SK-N-SH (cell line): ENCODE data around the gene SLC35C1.

Experiments
- GABPA ChIP-seq: IDR thresholded peaks from 2 replicates; pipeline ENCODE4 v1.4.0; 2012; ENCODE audit warnings: low read depth, mild to moderate bottlenecking
- NFIC ChIP-seq: IDR thresholded peaks from 2 replicates; pipeline ENCODE4 v1.4.0; 2012; ENCODE audit warnings: borderline replicate concordance
- NRF1 ChIP-seq: IDR thresholded peaks from 2 replicates; pipeline ENCODE4 v1.6.1; 2012; ENCODE audit warnings: low read depth, mild to moderate bottlenecking, low read length
- RAD21 ChIP-seq: IDR thresholded peaks from 2 replicates; pipeline ENCODE4 v1.6.1; 2012; ENCODE audit warnings: mild to moderate bottlenecking, low read length
- YY1 ChIP-seq: IDR thresholded peaks from 2 replicates; pipeline ENCODE4 v1.4.0; 2012; ENCODE audit warnings: low read depth, mild to moderate bottlenecking
- TF ChIP-seq, protein P1 (sequence below): fragments of 200-600 bp; sonication (generic); IDR thresholded peaks from 2 replicates; pipeline ENCODE4 v1.6.1; 2017; ENCODE audit warnings: antibody characterized with exemption, mild to moderate bottlenecking, moderate library complexity
- TF ChIP-seq, protein P2 (sequence below): fragments of 150-350 bp; IDR thresholded peaks from 2 replicates; pipeline ENCODE4 v1.6.1; 2017; ENCODE audit warnings: antibody characterized with exemption, low read length, low read depth, borderline replicate concordance

DNA sequence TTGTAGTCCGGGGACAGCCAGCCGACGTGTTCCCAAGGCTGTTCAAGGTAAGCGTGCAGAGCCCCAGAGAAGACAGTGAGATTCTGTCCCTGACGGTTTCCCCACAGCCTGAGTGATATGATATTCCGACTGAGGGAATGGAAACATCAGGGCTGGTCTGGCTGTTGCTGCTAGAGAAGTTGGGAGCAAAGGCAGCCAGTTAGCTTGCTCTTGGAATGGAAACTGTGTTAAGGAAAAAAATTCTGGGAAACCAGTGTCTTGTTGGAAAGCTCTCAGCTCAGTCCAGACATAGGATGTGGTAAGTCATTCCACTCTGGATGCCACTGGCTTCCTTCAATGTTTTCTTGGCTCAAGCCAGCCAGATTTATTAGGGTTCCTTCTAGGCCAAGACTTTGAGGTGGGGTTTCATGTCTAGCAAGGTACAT is 51.1 kb downstream of the SLC35C1 start:
- TF ChIP-seq, protein P1, sequence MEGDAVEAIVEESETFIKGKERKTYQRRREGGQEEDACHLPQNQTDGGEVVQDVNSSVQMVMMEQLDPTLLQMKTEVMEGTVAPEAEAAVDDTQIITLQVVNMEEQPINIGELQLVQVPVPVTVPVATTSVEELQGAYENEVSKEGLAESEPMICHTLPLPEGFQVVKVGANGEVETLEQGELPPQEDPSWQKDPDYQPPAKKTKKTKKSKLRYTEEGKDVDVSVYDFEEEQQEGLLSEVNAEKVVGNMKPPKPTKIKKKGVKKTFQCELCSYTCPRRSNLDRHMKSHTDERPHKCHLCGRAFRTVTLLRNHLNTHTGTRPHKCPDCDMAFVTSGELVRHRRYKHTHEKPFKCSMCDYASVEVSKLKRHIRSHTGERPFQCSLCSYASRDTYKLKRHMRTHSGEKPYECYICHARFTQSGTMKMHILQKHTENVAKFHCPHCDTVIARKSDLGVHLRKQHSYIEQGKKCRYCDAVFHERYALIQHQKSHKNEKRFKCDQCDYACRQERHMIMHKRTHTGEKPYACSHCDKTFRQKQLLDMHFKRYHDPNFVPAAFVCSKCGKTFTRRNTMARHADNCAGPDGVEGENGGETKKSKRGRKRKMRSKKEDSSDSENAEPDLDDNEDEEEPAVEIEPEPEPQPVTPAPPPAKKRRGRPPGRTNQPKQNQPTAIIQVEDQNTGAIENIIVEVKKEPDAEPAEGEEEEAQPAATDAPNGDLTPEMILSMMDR, result no peak
- TF ChIP-seq GABPA (no peak), RAD21 (no peak), NRF1 (no peak), YY1 (no peak), NFIC (no peak)
- TF ChIP-seq, protein P2, sequence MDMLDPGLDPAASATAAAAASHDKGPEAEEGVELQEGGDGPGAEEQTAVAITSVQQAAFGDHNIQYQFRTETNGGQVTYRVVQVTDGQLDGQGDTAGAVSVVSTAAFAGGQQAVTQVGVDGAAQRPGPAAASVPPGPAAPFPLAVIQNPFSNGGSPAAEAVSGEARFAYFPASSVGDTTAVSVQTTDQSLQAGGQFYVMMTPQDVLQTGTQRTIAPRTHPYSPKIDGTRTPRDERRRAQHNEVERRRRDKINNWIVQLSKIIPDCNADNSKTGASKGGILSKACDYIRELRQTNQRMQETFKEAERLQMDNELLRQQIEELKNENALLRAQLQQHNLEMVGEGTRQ, result no peak
